ENCODE results near the gene AGFG2.

AGFG2 gene

DNA sequence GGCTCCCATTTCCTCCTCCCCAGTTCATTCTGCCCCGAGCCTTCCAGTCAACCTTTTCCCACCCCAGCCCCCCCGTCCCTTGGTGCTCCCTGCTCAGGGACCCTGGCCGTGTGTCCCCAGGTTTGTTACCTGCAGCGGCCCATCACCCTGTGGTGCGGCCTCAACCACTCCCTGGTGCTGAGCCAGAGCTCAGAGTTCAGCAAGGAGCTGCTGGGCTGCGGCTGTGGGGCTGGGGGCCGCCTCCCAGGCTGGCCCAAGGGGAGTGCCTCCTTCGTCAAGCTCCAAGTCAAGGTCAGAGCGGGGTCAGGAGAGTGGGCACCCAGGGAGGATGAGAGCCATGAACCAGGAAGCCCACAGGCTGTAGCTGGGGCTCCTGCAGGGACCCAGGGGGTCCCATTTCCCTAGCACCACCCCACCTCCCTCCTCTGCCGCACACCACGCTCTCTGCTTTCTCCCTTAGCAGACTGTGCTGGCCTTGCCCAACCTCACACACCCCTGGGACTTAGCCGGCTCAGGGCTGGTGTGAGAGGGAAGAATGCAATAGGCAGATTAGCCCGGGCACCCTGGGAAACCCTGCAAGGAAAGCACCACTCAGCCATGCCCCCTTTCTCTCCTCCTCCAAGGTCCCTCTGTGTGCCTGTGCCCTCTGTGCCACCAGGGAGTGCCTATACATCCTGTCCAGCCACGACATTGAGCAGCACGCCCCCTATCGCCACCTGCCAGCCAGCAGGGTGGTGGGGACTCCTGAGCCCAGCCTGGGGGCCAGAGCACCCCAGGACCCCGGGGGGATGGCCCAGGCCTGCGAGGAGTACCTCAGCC is 61.1 kb downstream of the AGFG2 start:
- H3K27me3 ChIP-seq (ENCODE audit: insufficient read depth, poor library complexity, severe bottlenecking) = no peaks in the 10 kb centered on the region
- TF ChIP-seq CTCF (IDR thresholded peaks at IDR 0.05; ENCODE audit: insufficient read depth, low read length) (peak; percentile 1), SPI1 (IDR thresholded peaks at IDR 0.05; ENCODE audit: borderline replicate concordance, low read depth) (no peak), POLR2AphosphoS5 (IDR thresholded peaks at IDR 0.05; ENCODE audit: low read depth) (no peak)
- no peak overlapping the region for H3K27ac ChIP-seq (replicated peaks)
- H3K4me3 ChIP-seq (replicated peaks; ENCODE audit: insufficient read depth, low read length) = no peak overlapping the region
- no peak for DNase-seq (ENCODE audit: low read depth in 1 of 2, low spot score in 1 of 2)

GRCh38 chr7:100600730-100601038 is 61.7 kb downstream of the AGFG2 start:
- no peak overlapping the region for H3K4me3 ChIP-seq (replicated peaks; ENCODE audit: insufficient read depth, low read length)
- H3K27ac ChIP-seq (replicated peaks) = no peak overlapping the region
- H3K27me3 ChIP-seq (ENCODE audit: insufficient read depth, poor library complexity, severe bottlenecking) = no peaks in the 10 kb centered on the region
- DNase-seq (ENCODE audit: low read depth in 1 of 2, low spot score in 1 of 2) = no peak
- no peak for TF ChIP-seq REST (IDR thresholded peaks at IDR 0.05; ENCODE audit: insufficient replicate concordance, low read depth)
- TF ChIP-seq CTCF (IDR thresholded peaks at IDR 0.05; ENCODE audit: insufficient read depth, low read length) = no peak

DNA sequence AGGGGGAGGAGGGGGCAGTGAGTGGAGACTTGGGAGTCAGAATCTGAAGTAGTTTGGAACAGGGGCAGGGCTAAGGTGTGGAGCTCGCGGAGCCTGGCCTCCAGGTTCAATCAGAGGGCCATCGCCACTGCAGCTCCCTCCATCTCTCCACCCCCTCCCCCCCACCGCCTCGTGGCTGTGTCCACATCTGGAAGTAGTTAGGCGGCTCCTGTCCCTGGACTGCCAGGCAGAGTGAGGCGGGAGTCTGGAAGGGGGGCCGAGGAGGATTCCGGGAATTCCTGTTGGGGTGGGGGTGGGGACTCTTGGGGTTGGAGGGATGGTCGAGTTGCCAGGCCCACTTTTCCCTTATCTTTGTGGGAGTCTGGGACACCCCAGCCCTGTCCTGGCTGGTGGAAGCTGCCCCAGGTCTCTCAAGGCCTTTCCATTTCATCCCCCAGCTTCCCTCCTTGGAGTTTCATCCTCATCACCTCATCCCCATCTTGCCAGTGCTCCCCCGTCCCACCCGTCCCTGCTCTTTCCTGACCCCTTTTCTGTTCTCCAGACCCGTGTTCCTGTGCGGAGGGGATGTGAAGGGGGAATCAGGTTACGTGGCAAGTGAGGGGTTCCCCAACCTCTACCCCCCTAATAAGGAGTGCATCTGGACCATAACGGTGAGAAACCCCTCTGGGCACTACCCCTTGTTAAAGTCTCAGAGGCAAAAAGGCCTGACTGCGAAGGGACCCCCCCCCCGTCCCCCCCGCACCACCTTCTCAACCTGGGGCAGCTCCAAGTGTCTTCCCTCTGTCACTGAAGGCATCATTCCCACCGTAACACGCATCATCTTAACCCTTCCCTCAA is 64.1 kb downstream of the AGFG2 start:
- Histone ChIP-seq H3K27ac (replicated peaks) (no peak overlapping the region), H3K27me3 (ENCODE audit: insufficient read depth, poor library complexity, severe bottlenecking) (no peaks in the 10 kb centered on the region), H3K4me3 (replicated peaks; ENCODE audit: insufficient read depth, low read length) (no peak overlapping the region)
- TF ChIP-seq CTCF (IDR thresholded peaks at IDR 0.05; ENCODE audit: insufficient read depth, low read length) = no peak
- TF ChIP-seq GABPA (IDR thresholded peaks at IDR 0.05; ENCODE audit: low read depth) = no peak
- no peak for TF ChIP-seq SPI1 (IDR thresholded peaks at IDR 0.05; ENCODE audit: borderline replicate concordance, low read depth)
- TF ChIP-seq REST (IDR thresholded peaks at IDR 0.05; ENCODE audit: insufficient replicate concordance, low read depth) = no peak
- no peak for TF ChIP-seq POLR2AphosphoS5 (IDR thresholded peaks at IDR 0.05; ENCODE audit: low read depth)
- no peak for DNase-seq (ENCODE audit: low read depth in 1 of 2, low spot score in 1 of 2)

All from HL-60 (cell line).